HepG2 (cell line): Measurements from ENCODE around the gene TEX19.

ENCODE experiments used
- CEBPG ChIP-seq: IDR thresholded peaks from 2 replicates; pipeline ENCODE4 v1.6.1; 2016
- HES4 ChIP-seq: sonication (generic); formaldehyde crosslinking; IDR thresholded peaks from 2 replicates; pipeline ENCODE4 v1.9.0; 2021; ENCODE audit warnings: mild to moderate bottlenecking, missing genetic modification reagents, borderline replicate concordance
- JUND ChIP-seq: sonication (generic); formaldehyde crosslinking; IDR thresholded peaks from 2 replicates; pipeline ENCODE4 v1.8.0; 2022; ENCODE audit warnings: mild to moderate bottlenecking, missing genetic modification reagents
- NPAS2 ChIP-seq: sonication (generic); formaldehyde crosslinking; IDR thresholded peaks from 2 replicates; pipeline ENCODE4 v1.8.0; 2022; ENCODE audit warnings: mild to moderate bottlenecking, missing genetic modification reagents, borderline replicate concordance
- TBL1XR1 ChIP-seq: fragments of 150-350 bp; IDR thresholded peaks from 2 replicates; pipeline ENCODE4 v1.6.1; 2014; ENCODE audit warnings: borderline replicate concordance, low read length; ENCODE audit not compliant: partially characterized antibody
- ZFP36 ChIP-seq: fragments of 150-350 bp; IDR thresholded peaks from 2 replicates; pipeline ENCODE4 v1.6.1; 2018; ENCODE audit warnings: borderline replicate concordance, low read length, low read depth; ENCODE audit not compliant: partially characterized antibody
- ZNF234 ChIP-seq: sonication (generic); formaldehyde crosslinking; conservative IDR thresholded peaks from 2 replicates; pipeline ENCODE4 v1.5.1; 2020; ENCODE audit warnings: mild to moderate bottlenecking, missing genetic modification reagents
- TF ChIP-seq, protein P1 (sequence below): sonication (generic); formaldehyde crosslinking; IDR thresholded peaks from 2 replicates; pipeline ENCODE4 v1.5.0; 2020; ENCODE audit warnings: missing genetic modification reagents
- TF ChIP-seq, protein P2 (sequence below): sonication (generic); formaldehyde crosslinking; conservative IDR thresholded peaks from 2 replicates; pipeline ENCODE4 v1.8.0; 2022; ENCODE audit warnings: mild to moderate bottlenecking, moderate library complexity, missing genetic modification reagents
- TF ChIP-seq, protein P3 (sequence below), 2 experiments: sonication (generic) in 1 of 2; formaldehyde crosslinking in 1 of 2; IDR thresholded peaks; 2 replicates each; pipeline versions ENCODE4 v1.5.1 to v1.6.1; 2011 to 2020; ENCODE audit warnings: borderline replicate concordance in 1 of 2, low read depth in 1 of 2, low read length in 1 of 2, mild to moderate bottlenecking in 1 of 2, missing genetic modification reagents in 1 of 2, moderate library complexity in 1 of 2

DNA sequence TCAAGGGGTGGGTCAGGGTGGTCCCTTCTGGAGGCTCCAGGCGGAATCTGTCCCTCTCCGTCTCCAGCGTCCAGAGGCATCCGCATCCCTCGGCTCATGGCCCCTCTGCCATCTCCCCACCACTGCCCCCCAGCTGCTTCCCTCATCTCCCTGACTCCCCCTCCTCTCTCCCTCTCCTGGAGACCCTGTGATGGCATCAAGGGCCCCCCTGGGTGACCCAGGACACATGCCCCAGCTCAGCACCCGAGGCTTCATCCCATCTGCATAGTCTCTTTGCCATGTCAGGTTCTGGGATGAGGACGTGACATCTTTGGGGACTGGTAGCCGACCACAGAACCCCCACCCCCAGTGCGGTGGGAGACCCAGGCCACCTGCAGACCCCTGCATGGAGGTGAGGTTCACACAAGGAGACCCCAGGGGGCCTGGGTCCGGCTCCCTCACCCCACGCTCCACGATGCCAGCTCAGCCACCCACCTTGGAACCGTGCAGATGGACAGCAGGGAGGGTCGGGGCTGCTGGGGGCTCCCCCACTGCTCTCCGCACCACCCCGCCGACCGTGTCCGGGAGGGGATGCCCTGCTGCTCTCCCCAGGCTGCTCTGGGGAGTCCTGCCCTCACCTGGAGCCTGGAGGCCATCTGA is 29.2 kb upstream of the TEX19 start:
- TF ChIP-seq NPAS2 (CRISPR knock-in tag): no peak
- peak; percentile 66; the same call in 1 of the 2 replicates for TF ChIP-seq HES4 (CRISPR knock-in tag)
- TF ChIP-seq, protein P1, sequence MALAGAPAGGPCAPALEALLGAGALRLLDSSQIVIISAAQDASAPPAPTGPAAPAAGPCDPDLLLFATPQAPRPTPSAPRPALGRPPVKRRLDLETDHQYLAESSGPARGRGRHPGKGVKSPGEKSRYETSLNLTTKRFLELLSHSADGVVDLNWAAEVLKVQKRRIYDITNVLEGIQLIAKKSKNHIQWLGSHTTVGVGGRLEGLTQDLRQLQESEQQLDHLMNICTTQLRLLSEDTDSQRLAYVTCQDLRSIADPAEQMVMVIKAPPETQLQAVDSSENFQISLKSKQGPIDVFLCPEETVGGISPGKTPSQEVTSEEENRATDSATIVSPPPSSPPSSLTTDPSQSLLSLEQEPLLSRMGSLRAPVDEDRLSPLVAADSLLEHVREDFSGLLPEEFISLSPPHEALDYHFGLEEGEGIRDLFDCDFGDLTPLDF (CRISPR knock-in tag): no peak
- TF ChIP-seq, protein P2, sequence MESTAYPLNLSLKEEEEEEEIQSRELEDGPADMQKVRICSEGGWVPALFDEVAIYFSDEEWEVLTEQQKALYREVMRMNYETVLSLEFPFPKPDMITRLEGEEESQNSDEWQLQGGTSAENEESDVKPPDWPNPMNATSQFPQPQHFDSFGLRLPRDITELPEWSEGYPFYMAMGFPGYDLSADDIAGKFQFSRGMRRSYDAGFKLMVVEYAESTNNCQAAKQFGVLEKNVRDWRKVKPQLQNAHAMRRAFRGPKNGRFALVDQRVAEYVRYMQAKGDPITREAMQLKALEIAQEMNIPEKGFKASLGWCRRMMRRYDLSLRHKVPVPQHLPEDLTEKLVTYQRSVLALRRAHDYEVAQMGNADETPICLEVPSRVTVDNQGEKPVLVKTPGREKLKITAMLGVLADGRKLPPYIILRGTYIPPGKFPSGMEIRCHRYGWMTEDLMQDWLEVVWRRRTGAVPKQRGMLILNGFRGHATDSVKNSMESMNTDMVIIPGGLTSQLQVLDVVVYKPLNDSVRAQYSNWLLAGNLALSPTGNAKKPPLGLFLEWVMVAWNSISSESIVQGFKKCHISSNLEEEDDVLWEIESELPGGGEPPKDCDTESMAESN: no peak
- no peak for TF ChIP-seq ZNF234 (CRISPR knock-in tag)
- no peak for TF ChIP-seq JUND (CRISPR knock-in tag)
- TF ChIP-seq ZFP36: no peak
- TF ChIP-seq TBL1XR1: no peak
- TF ChIP-seq, protein P3, sequence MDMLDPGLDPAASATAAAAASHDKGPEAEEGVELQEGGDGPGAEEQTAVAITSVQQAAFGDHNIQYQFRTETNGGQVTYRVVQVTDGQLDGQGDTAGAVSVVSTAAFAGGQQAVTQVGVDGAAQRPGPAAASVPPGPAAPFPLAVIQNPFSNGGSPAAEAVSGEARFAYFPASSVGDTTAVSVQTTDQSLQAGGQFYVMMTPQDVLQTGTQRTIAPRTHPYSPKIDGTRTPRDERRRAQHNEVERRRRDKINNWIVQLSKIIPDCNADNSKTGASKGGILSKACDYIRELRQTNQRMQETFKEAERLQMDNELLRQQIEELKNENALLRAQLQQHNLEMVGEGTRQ (IDR thresholded peaks at IDR 0.05; ENCODE audit: low read depth, low read length): no peak
- TF ChIP-seq, protein P3 (CRISPR knock-in tag; IDR thresholded peaks at IDR 0.05; ENCODE audit: borderline replicate concordance): no peak
- no peak for TF ChIP-seq CEBPG (CRISPR knock-in tag)
